AG09309 (cell line): Measurements from ENCODE around the gene ELMOD3.

ENCODE experiments used
- DNase-seq: peaks from one replicate; pipeline ENCODE4 v3.0.0-alpha.2; 2010; ENCODE audit warnings: low read depth
- H3K4me3 ChIP-seq: 2 replicates; pipeline ENCODE4 v1.5.1; 2011; ENCODE audit warnings: mild to moderate bottlenecking, low read depth, low read length, moderate library complexity; ENCODE audit not compliant: control insufficient read depth
- TF ChIP-seq, protein P1 (sequence below): IDR thresholded peaks from 2 replicates; pipeline ENCODE4 v1.5.1; 2011; ENCODE audit warnings: mild to moderate bottlenecking, low read depth, low read length, inconsistent platforms; ENCODE audit not compliant: insufficient read depth, control insufficient read depth; ENCODE audit errors: missing control alignments

Gene ELMOD3

DNA sequence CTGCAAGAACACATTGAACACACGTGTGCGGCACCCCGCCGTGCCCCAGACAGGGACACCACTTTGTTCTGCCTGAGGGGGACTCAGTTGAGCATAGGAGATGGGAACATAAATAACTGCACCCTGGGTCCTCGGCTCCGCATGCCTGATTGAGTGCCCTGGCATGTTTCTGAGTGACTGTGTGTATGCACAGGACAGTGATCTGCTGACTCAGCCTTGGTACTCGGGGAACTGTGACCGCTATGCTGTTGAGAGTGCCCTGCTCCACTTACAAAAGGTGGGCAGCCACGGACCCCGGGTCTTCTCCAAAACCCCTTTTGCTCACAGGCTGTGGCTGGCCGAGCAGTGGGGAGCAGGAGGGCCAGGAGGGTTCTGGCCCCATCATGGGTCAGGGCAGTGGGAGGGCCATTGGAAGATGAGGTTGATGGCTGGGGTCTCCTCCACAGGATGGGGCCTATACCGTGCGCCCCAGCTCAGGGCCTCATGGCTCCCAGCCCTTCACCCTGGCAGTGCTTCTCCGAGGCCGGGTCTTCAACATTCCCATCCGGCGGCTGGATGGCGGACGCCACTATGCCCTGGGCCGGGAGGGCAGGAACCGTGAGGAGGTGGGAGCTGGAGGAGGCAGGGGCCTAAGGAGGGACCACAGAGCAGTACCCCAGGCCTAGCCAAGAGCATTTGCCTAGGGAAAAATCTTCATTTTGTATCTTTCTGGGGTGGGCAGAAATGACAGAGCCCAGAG, 80.8 kb downstream of the ELMOD3 start:
- DNase-seq, result no peak
- TF ChIP-seq, protein P1, sequence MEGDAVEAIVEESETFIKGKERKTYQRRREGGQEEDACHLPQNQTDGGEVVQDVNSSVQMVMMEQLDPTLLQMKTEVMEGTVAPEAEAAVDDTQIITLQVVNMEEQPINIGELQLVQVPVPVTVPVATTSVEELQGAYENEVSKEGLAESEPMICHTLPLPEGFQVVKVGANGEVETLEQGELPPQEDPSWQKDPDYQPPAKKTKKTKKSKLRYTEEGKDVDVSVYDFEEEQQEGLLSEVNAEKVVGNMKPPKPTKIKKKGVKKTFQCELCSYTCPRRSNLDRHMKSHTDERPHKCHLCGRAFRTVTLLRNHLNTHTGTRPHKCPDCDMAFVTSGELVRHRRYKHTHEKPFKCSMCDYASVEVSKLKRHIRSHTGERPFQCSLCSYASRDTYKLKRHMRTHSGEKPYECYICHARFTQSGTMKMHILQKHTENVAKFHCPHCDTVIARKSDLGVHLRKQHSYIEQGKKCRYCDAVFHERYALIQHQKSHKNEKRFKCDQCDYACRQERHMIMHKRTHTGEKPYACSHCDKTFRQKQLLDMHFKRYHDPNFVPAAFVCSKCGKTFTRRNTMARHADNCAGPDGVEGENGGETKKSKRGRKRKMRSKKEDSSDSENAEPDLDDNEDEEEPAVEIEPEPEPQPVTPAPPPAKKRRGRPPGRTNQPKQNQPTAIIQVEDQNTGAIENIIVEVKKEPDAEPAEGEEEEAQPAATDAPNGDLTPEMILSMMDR, result no peak

DNA sequence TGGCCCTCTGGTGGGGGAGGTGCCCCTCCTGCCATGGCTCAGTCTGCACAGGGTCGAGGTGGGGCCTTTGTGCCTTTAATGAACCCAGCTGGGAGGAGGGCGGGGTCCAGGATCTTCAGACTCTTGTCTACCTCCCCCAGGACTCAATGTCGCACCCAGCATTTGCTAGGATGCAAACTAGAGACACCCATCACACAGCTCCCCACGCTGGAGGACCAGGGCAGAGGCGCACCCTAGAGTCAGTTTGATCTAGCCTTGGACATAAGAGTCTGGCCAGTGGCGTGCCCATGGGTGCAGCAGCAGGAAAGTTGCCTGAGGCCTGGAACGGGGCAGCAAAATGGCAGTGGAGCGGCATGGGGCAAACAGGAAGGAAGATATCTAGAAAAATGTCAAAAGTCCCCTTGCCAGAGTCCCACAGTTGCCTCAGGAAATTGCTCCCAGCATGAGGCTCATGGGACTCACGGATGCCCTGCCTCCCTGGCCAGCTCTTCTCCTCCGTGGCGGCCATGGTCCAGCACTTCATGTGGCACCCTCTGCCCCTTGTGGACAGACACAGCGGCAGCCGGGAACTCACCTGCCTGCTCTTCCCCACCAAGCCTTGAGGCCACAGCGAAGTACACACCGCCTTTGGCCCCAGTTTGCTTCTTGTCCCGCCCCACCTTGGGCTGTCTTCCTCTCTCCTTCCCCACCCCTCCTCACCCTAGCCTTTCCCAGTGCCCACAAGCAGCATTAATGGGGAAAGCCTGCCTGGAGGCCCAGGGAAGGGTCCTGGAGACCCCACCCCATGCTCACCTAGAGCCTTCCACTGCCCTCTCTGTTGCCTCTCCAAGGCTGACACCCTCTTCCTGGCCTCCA, 81.6 kb downstream of the ELMOD3 start:
- no peak for DNase-seq
- no peak overlapping the region for H3K4me3 ChIP-seq
- TF ChIP-seq, protein P1, result no peak

More for the DNA sequence above, 80.8 kb downstream of the ELMOD3 start:
- no peak overlapping the region for H3K4me3 ChIP-seq

DNA sequence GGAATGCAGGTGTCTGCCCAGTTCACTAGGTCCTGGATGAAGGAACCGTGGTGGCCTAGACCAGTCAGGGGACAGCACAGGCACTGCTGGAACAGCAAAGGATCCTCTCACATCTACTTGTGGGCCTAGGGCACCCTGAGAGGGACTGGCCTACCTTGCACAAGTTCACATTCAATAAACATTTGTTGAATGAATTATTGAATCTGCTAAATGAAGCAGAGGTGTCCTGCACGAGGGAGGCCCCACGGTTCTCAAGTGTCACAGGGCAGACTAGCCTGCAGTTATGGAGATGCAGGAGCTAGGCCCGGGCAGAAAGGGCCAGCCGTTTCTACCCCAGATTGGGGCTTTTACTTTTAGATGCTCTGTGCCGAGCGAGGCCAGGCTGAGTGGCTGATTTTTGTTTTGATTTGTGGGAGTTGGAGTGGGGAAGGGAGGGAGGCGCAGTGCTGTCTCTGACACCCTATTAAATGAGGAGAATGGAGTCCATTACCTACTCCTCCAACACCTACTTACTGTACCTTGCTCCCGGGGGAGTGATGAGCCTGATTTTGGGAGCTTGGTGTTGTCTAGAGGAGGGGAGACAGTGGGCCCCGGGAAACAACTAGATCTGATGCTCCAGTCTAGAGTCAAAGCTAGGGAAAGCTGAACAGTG, 82.4 kb downstream of the ELMOD3 start:
- no peak overlapping the region for H3K4me3 ChIP-seq

DNA sequence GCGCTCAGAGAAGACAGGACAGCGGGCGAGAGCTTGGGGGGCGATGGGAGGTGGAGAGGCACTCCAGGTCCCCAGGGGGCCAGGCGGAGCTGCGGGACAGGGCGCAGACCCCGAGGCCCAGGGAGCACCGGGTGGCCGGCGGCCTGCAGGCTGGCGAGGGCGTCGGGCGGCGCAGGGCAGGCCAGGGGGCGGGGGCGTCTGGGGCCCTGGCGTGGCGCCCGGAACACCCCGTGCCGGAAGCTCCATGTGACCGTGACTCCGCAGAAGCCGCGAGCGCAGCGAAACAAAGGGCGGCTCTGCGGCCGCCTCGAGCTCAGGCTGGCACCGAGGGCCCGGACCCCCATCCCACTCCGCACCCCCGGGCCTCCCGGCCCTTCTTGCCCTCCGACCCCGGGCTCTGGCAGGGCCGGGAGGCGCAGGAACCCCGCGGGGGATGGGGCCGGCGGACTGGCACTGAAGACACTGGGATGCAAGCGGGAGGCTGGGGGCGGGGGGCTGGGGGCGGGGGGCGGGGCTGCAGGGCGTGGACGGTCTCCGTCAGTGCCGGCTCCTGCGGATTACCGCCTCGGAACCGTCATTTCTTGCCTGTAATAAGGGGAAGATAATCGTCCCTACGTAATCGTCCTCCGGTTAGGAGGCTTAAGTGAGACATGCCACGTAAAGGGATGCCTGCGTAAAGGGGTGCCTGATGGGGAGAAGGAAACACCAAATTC, 83.1 kb downstream of the ELMOD3 start:
- H3K4me3 ChIP-seq, result peak overlapping the region; percentile 19
- TF ChIP-seq, protein P1, result no peak
- peak; percentile 44 for DNase-seq

More for the DNA sequence above, 82.4 kb downstream of the ELMOD3 start:
- DNase-seq, result no peak
- TF ChIP-seq, protein P1, result no peak

DNA sequence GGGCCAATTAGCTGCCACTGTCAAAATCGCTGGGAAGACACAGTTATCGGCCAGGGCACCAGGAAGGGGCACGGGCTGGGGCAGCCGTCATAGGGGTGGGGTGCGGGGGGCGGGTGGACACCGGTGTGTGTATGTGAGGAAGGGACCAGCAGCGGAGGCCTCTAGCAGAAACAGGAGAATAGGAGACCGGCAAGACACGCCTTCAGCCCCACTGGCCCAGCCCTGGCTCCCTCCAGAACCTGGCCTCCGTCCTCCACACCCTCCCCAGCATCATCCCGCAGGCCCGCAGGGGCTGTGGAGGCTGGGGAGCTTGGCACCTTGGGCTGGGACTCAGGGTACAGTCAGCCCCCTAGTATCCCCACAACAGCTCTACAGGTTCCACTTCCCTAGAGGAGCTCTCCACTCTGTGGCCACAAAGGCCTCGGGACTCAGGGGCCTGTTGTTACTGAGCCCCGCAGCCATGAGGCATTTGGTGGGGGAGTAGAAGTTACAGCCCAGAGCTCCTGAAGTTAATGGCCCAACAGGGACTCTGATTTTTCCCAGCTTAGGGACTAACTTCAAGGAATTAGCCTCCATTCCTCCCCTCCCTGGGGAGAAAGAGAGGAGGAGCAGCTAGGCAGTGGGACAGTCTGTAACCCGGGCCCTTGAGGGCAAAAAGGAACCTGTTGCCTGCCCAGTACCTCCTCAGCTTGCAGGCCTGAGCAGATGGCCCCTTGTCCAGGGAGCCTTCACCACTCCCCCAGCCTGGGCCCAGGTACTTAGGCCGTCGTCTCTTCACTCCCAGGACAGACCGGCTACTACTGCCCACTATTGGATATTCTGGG, 83.8 kb downstream of the ELMOD3 start:
- peak overlapping the region; percentile 19 for H3K4me3 ChIP-seq
- no peak for DNase-seq

More for the DNA sequence above, 83.8 kb downstream of the ELMOD3 start:
- TF ChIP-seq, protein P1, result no peak
